HepG2 (cell line): ENCODE results near the gene PIKFYVE. TPM values are rescaled to one million over a fixed set of nuclear protein-coding genes. Genes with fewer than 3 reads are reported as not detected.

ENCODE experiments used
- CHCHD3 ChIP-seq: sonication (generic); formaldehyde crosslinking; IDR thresholded peaks from 2 replicates; pipeline ENCODE4 v1.8.0; 2022; ENCODE audit warnings: mild to moderate bottlenecking, missing genetic modification reagents, moderate library complexity
- ERF ChIP-seq: IDR thresholded peaks from 2 replicates; pipeline ENCODE4 v1.6.1; 2018; ENCODE audit warnings: missing biosample characterization, missing genetic modification reagents
- FOSL1 ChIP-seq: sonication (generic); formaldehyde crosslinking; IDR thresholded peaks from 2 replicates; pipeline ENCODE4 v1.9.0; 2021; ENCODE audit warnings: missing genetic modification reagents, borderline replicate concordance
- HCFC1 ChIP-seq: fragments of 150-350 bp; IDR thresholded peaks from 2 replicates; pipeline ENCODE4 v1.6.1; 2014; ENCODE audit warnings: low read depth, low read length
- MXD4 ChIP-seq: IDR thresholded peaks from 2 replicates; pipeline ENCODE4 v1.6.1; 2016; ENCODE audit warnings: mild to moderate bottlenecking, missing biosample characterization, missing genetic modification reagents
- NCOA2 ChIP-seq: sonication (generic); formaldehyde crosslinking; IDR thresholded peaks from 2 replicates; pipeline ENCODE4 v1.8.0; 2022; ENCODE audit warnings: inconsistent platforms
- SIX1 ChIP-seq: sonication (generic); formaldehyde crosslinking; IDR thresholded peaks from 2 replicates; pipeline ENCODE4 v1.4.0; 2020; ENCODE audit warnings: missing genetic modification reagents, borderline replicate concordance
- SOX13 ChIP-seq, 3 experiments: fragments of 450-650 bp in 1 of 3; sonication (generic) in 1 of 3; formaldehyde crosslinking in 1 of 3; IDR thresholded peaks in 2 of 3; conservative IDR thresholded peaks in 1 of 3; 2 replicates each; pipeline versions ENCODE4 v1.5.0 to v1.6.1; 2016 to 2020; ENCODE audit warnings: antibody characterized with exemption in 1 of 3, mild to moderate bottlenecking in 1 of 3, missing compliant biosample characterization in 1 of 3, missing genetic modification reagents in 1 of 3, moderate library complexity in 1 of 3
- TBP ChIP-seq: sonication (generic); formaldehyde crosslinking; IDR thresholded peaks from 2 replicates; pipeline ENCODE4 v1.5.0; 2020; ENCODE audit warnings: missing genetic modification reagents
- ZFP90 ChIP-seq: sonication (generic); formaldehyde crosslinking; IDR thresholded peaks from 2 replicates; pipeline ENCODE4 v1.8.0; 2022; ENCODE audit warnings: missing genetic modification reagents, mild to moderate bottlenecking, inconsistent platforms, borderline replicate concordance
- ZNF224 ChIP-seq: sonication (generic); formaldehyde crosslinking; IDR thresholded peaks from 2 replicates; pipeline ENCODE4 v1.5.0; 2020; ENCODE audit warnings: mild to moderate bottlenecking, missing genetic modification reagents
- ZNF484 ChIP-seq: sonication (generic); formaldehyde crosslinking; IDR thresholded peaks from 2 replicates; pipeline ENCODE4 v1.5.1; 2020; ENCODE audit warnings: mild to moderate bottlenecking, low read depth, missing genetic modification reagents, borderline replicate concordance
- ZNF605 ChIP-seq: sonication (generic); formaldehyde crosslinking; IDR thresholded peaks from 2 replicates; pipeline ENCODE4 v1.8.0; 2022; ENCODE audit warnings: mild to moderate bottlenecking, missing genetic modification reagents
- polyA plus RNA-seq, 8 experiments: library from polyadenylated mRNA; depleted of rRNA in 3 of 8; stranded (reverse) in 7 of 8; unstranded in 1 of 8; fragments of >200 nt; fragmentation: Illumina TruSeq in 4 of 8; extraction: Trizol in 4 of 8; gene quantifications; 2 replicates each; pipeline versions ENCODE4 v1.2.1 to v1.2.3, GENCODE V29; 2011 to 2016; ENCODE audit warnings: low read depth in 4 of 8, missing spikeins in 1 of 8, mixed read lengths in 1 of 8; ENCODE audit not compliant: insufficient read depth in 1 of 8
- total RNA-seq, 5 experiments: library from RNA; depleted of rRNA; stranded (reverse); fragments of >200 nt; fragmentation: Illumina TruSeq; extraction: Trizol; gene quantifications; 2 replicates each; pipeline ENCODE4 v1.2.3, GENCODE V29; 2016; ENCODE audit warnings: low read depth in 1 of 5
- TF ChIP-seq, protein P1 (sequence below): sonication (generic); formaldehyde crosslinking; IDR thresholded peaks from 2 replicates; pipeline ENCODE4 v1.5.1; 2020; ENCODE audit warnings: mild to moderate bottlenecking, missing genetic modification reagents
- TF ChIP-seq, protein P2 (sequence below): sonication (generic); formaldehyde crosslinking; IDR thresholded peaks from 2 replicates; pipeline ENCODE4 v1.9.0; 2022; ENCODE audit warnings: low read depth, missing genetic modification reagents
- TF ChIP-seq, protein P3 (sequence below): sonication (generic); formaldehyde crosslinking; IDR thresholded peaks from 2 replicates; pipeline ENCODE4 v1.9.0; 2021; ENCODE audit warnings: missing genetic modification reagents, borderline replicate concordance
- TF ChIP-seq, protein P4 (sequence below): conservative IDR thresholded peaks from 2 replicates; pipeline ENCODE4 v1.6.1; 2018; ENCODE audit warnings: missing genetic modification reagents

PIKFYVE gene
- total and polyA plus RNA-seq, 2 of the 13 experiments (the other 11 are each of a cell fraction or from before 2014, with no cell fraction given), result 20.2 to 21.7 TPM

DNA sequence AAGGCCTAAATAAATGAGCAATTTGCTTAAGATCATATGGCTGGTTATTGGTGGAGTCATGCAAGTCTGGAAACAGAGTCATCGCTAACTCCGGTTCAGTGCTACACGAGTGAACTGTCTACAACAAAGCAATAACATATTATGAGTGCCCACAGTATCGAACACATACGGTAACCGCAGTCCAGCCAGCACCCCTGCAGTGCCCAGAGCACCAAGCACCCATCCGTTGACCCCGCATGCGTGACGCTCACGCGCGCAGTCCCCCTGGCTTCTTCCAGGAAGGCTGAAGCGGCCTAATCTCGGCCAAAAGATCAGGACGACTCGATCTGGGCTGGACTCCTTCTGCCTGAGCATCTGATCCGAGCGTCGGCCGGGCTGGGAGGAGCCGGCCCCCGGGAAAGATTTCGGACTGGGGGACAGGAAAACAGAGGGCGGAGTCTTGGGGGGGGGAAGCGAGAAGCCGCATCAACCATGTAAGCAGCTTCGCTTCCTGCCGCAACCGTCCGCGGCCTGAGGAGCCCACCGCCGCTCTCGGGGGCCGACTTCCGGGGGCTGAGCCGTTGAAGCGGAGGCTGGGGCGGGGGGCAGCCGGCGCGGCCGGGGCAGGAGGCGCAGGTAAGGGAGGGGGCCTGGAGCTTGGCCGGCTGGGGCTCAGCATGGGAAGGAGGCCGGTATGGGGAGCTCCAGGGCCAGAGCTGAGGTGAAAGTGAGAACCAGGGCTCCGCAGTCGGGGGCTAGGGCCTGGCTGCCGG is at the start of gene PIKFYVE (continued):
- TF ChIP-seq, protein P1, sequence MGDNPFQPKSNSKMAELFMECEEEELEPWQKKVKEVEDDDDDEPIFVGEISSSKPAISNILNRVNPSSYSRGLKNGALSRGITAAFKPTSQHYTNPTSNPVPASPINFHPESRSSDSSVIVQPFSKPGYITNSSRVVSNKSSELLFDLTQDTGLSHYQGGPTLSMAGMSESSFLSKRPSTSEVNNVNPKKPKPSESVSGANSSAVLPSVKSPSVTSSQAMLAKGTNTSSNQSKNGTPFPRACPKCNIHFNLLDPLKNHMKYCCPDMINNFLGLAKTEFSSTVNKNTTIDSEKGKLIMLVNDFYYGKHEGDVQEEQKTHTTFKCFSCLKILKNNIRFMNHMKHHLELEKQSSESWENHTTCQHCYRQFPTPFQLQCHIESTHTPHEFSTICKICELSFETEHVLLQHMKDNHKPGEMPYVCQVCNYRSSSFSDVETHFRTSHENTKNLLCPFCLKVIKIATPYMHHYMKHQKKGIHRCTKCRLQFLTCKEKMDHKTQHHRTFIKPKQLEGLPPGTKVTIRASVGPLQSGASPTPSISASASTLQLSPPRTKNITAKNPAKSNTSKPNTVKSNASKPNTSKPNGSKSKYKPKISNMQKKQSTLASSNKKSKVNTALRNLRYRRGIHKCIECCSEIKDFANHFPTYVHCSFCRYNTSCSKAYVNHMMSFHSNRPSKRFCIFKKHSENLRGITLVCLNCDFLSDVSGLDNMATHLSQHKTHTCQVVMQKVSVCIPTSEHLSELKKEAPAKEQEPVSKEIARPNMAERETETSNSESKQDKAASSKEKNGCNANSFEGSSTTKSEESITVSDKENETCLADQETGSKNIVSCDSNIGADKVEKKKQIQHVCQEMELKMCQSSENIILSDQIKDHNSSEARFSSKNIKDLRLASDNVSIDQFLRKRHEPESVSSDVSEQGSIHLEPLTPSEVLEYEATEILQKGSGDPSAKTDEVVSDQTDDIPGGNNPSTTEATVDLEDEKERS (CRISPR knock-in tag), result peak; percentile 83
- TF ChIP-seq, protein P2, sequence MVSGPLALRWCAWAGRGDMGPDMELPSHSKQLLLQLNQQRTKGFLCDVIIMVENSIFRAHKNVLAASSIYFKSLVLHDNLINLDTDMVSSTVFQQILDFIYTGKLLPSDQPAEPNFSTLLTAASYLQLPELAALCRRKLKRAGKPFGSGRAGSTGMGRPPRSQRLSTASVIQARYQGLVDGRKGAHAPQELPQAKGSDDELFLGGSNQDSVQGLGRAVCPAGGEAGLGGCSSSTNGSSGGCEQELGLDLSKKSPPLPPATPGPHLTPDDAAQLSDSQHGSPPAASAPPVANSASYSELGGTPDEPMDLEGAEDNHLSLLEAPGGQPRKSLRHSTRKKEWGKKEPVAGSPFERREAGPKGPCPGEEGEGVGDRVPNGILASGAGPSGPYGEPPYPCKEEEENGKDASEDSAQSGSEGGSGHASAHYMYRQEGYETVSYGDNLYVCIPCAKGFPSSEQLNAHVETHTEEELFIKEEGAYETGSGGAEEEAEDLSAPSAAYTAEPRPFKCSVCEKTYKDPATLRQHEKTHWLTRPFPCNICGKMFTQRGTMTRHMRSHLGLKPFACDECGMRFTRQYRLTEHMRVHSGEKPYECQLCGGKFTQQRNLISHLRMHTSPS (CRISPR knock-in tag), result peak; percentile 87
- TF ChIP-seq CHCHD3 (CRISPR knock-in tag) (no peak), ZNF484 (CRISPR knock-in tag) (0 out of 2 replicates have a peak, but pooled peaks have one; percentile 9), HCFC1 (peak; percentile 54), ZNF224 (peak; percentile 92; the same call in 1 of the 2 replicates), ZFP90 (CRISPR knock-in tag) (no peak; the same call in none of the 2 replicates), NCOA2 (CRISPR knock-in tag) (peak; percentile 47; the same call in 1 of the 2 replicates), FOSL1 (CRISPR knock-in tag) (no peak), ERF (CRISPR knock-in tag) (peak; percentile 93), SIX1 (CRISPR knock-in tag) (peak; percentile 37; the same call in 1 of the 2 replicates), MXD4 (CRISPR knock-in tag) (0 out of 2 replicates have a peak, but pooled peaks have one; percentile 74), ZNF605 (peak; percentile 96), SOX13 (IDR thresholded peaks at IDR 0.05) (no peak), SOX13 (CRISPR knock-in tag; conservative IDR thresholded peaks at IDR 0.05 in 1 of 2, IDR thresholded peaks at IDR 0.05 in 1 of 2) (peak in 1 of 2 experiments; percentile 76; a peak in 2 of 4 replicates), TBP (CRISPR knock-in tag) (0 out of 2 replicates have a peak, but pooled peaks have one; percentile 10)
- TF ChIP-seq, protein P3, sequence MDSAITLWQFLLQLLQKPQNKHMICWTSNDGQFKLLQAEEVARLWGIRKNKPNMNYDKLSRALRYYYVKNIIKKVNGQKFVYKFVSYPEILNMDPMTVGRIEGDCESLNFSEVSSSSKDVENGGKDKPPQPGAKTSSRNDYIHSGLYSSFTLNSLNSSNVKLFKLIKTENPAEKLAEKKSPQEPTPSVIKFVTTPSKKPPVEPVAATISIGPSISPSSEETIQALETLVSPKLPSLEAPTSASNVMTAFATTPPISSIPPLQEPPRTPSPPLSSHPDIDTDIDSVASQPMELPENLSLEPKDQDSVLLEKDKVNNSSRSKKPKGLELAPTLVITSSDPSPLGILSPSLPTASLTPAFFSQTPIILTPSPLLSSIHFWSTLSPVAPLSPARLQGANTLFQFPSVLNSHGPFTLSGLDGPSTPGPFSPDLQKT, result no peak
- TF ChIP-seq, protein P4, sequence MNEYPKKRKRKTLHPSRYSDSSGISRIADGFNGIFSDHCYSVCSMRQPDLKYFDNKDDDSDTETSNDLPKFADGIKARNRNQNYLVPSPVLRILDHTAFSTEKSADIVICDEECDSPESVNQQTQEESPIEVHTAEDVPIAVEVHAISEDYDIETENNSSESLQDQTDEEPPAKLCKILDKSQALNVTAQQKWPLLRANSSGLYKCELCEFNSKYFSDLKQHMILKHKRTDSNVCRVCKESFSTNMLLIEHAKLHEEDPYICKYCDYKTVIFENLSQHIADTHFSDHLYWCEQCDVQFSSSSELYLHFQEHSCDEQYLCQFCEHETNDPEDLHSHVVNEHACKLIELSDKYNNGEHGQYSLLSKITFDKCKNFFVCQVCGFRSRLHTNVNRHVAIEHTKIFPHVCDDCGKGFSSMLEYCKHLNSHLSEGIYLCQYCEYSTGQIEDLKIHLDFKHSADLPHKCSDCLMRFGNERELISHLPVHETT (CRISPR knock-in tag), result peak; percentile 98
